ENCODE results near the gene STARD10.

GRCh38 chr11:72754544-72755155 is 39.2 kb downstream of the STARD10 start:
- TF ChIP-seq CTCF (IDR thresholded peaks at IDR 0.05): no peak
- no peak for TF ChIP-seq POLR2A (IDR thresholded peaks at IDR 0.05)
